ENCODE results near the gene GYPC. TPM values are rescaled to one million over a fixed set of nuclear protein-coding genes. Genes with fewer than 3 reads are reported as not detected.
"Not testable (repeated sequence)": the region's sequence is repeated elsewhere in the genome, so short reads cannot be mapped to it uniquely, and the experiment has no call there.

The GYPC gene
- total RNA-seq, 6 experiments from 2014 or later, result 2.9 to 17.2 (median 8.1) TPM

GRCh38 chr2:126707941-126708340, 52.0 kb downstream of the GYPC start:
- TF ChIP-seq POLR2A (IDR thresholded peaks at IDR 0.05), result no peak
- TF ChIP-seq CTCF (IDR thresholded peaks at IDR 0.05), result no peak
- Histone ChIP-seq H3K36me3 (no peaks in the 10 kb centered on the region), H3K4me3 (no peak overlapping the region), H3K9me3 (no peaks in the 10 kb centered on the region), H3K27ac (no peak overlapping the region), H3K4me1 (no peaks in the 10 kb centered on the region), H3K27me3 (no peaks in the 10 kb centered on the region)
- ATAC-seq (no peak), DNase-seq (no peak)
- intact Hi-C loops (cut with DNase I), result no loop called here
- 47% methylated on average over 4 of the region's 4 CpGs for WGBS (ENCODE audit: insufficient coverage, low coverage, low lambda C conversion rate, missing lambda C conversion rate)

DNA sequence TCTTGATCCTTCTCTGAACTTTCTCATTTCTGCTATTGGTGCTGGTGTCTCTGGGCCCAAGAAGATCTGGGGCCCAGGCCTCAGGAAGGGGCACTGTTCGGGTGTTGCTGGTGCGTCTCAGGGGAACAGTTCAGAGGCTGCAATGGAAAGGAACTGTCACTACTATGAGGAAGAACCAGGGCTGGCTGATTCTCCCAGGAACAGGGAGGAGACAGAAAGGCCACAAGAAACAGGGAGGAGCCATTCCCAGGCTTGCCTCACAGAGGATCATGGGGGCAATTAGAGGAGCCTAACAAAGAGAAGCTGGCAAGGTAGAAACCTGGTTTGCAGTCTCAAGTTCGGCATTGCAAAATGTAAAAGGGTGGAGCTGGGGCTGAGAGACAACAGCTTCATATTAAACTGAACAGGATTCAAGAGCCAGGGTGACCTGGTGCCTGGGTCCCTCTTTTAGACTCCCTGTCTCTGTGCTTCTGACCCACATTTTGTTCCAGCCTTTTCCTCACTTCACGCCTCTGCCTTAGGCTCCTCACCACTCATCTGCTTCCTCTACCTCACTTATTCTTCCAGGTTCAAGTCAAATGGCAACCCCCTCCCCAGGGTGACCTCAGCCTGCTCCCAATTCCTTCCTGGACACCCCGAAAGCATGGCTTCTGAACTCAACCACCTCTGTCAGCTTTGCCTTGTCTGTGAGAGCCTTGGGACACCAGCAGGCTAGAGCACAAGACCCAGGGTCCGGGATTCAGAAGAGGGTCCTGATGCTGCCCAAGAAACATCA, 58.4 kb downstream of the GYPC start:
- intact Hi-C loops (cut with DNase I), result no loop called here

DNA sequence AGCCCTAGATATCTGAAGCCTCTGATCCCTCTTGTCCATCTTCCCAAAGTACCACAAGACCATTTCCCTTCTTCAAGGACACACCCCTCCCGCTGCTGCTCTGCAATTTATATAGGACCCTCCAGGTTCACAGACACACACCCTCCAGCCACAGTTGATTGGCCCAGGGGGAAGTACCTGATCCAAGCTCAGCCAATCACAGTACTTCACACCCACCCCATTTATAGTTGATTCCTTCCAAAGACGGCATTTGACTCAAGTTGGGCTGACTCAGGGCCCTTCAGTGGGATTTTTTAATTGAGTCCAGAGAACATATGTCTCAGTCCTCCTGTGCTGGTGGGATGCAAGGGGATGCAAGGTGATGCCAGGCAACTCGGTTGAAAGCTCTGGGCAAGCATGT, 59.2 kb downstream of the GYPC start:
- ATAC-seq, result no peak
- WGBS (ENCODE audit: insufficient coverage, low coverage, low lambda C conversion rate, missing lambda C conversion rate), result 55% methylated on average over 3 of the region's 3 CpGs

More for the DNA sequence above, 58.4 kb downstream of the GYPC start:
- TF ChIP-seq CTCF (IDR thresholded peaks at IDR 0.05), result no peak
- no peak for TF ChIP-seq POLR2A (IDR thresholded peaks at IDR 0.05)
- no peak overlapping the region for H3K4me3 ChIP-seq
- 61% methylated on average over 4 of the region's 6 CpGs for WGBS (ENCODE audit: insufficient coverage, low coverage, low lambda C conversion rate, missing lambda C conversion rate)
- H3K9me3 ChIP-seq, result no peaks in the 10 kb centered on the region
- H3K27me3 ChIP-seq, result no peaks in the 10 kb centered on the region
- ATAC-seq (no peak), DNase-seq (no peak)
- no peak overlapping the region for H3K27ac ChIP-seq
- H3K36me3 ChIP-seq, result no peaks in the 10 kb centered on the region
- no peaks in the 10 kb centered on the region for H3K4me1 ChIP-seq

GRCh38 chr2:126715576-126716406, 59.8 kb downstream of the GYPC start:
- no peak for DNase-seq

More for the DNA sequence above, 59.2 kb downstream of the GYPC start:
- DNase-seq, result no peak
- Histone ChIP-seq H3K4me1 (no peaks in the 10 kb centered on the region), H3K9me3 (no peaks in the 10 kb centered on the region), H3K36me3 (no peaks in the 10 kb centered on the region), H3K4me3 (no peak overlapping the region), H3K27ac (no peak overlapping the region), H3K27me3 (no peaks in the 10 kb centered on the region)
- TF ChIP-seq CTCF (IDR thresholded peaks at IDR 0.05) (no peak), POLR2A (IDR thresholded peaks at IDR 0.05) (no peak)
- intact Hi-C loops (cut with DNase I), result no loop called here

GRCh38 chr2:126717277-126717676, 61.3 kb downstream of the GYPC start:
- H3K27ac ChIP-seq; DNase-seq; intact Hi-C loops (cut with DNase I); H3K27me3 ChIP-seq; H3K4me3 ChIP-seq; ATAC-seq; H3K9me3 ChIP-seq; H3K36me3 ChIP-seq; H3K4me1 ChIP-seq: not testable (repeated sequence)
- 91% methylated on average over 10 of the region's 10 CpGs for WGBS (ENCODE audit: insufficient coverage, low coverage, low lambda C conversion rate, missing lambda C conversion rate)

More at GRCh38 chr2:126715576-126716406, 59.8 kb downstream of the GYPC start:
- Histone ChIP-seq H3K9me3 (no peaks in the 10 kb centered on the region), H3K27ac (no peak overlapping the region), H3K36me3 (no peaks in the 10 kb centered on the region), H3K4me1 (no peaks in the 10 kb centered on the region), H3K4me3 (no peak overlapping the region), H3K27me3 (no peaks in the 10 kb centered on the region)
- WGBS (ENCODE audit: insufficient coverage, low coverage, low lambda C conversion rate, missing lambda C conversion rate), result 46% methylated on average over 4 of the region's 5 CpGs
- no peak for ATAC-seq
- TF ChIP-seq CTCF (IDR thresholded peaks at IDR 0.05) (no peak), POLR2A (IDR thresholded peaks at IDR 0.05) (no peak)
- intact Hi-C loops (cut with DNase I), result no loop called here
